ENCODE results near the gene PSMC6.
A peak's percentile ranks its signal among the peaks of the same experiment; 100 is the strongest.

PSMC6 gene

DNA sequence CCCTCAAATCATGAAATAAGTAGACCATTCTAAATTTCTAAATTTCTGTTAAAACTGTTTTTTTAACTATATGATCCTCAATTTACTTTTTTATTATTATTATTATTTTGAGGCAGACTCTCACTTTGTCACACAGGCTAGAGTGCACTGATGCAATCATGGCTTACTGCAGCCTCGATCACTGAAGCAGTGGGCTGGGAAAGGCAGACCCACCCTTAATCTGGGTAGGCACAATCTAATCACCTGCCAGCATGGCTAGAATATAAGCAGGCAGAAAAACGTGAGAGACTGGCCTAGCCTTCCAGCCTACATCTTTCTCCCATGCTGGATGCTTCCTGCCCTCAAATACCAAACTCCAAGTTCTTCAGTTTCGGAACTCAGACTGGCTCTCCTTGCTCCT lies 14.0 kb upstream of the PSMC6 start:
- no peak overlapping the region for H3K4me3 ChIP-seq (replicated peaks; ENCODE audit: low read depth, low read length)
- DNase-seq (ENCODE audit: extremely low read depth, insufficient read length), result no peak
- TF ChIP-seq, protein P1, sequence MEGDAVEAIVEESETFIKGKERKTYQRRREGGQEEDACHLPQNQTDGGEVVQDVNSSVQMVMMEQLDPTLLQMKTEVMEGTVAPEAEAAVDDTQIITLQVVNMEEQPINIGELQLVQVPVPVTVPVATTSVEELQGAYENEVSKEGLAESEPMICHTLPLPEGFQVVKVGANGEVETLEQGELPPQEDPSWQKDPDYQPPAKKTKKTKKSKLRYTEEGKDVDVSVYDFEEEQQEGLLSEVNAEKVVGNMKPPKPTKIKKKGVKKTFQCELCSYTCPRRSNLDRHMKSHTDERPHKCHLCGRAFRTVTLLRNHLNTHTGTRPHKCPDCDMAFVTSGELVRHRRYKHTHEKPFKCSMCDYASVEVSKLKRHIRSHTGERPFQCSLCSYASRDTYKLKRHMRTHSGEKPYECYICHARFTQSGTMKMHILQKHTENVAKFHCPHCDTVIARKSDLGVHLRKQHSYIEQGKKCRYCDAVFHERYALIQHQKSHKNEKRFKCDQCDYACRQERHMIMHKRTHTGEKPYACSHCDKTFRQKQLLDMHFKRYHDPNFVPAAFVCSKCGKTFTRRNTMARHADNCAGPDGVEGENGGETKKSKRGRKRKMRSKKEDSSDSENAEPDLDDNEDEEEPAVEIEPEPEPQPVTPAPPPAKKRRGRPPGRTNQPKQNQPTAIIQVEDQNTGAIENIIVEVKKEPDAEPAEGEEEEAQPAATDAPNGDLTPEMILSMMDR (IDR thresholded peaks at IDR 0.05; ENCODE audit: insufficient read depth, low read length, poor library complexity, severe bottlenecking), result no peak
- no peaks in the 10 kb centered on the region for H3K36me3 ChIP-seq (ENCODE audit: control insufficient read depth, insufficient read depth, low read length)
- H3K27me3 ChIP-seq (replicated peaks; ENCODE audit: control insufficient read depth, insufficient read depth, low read length), result no peaks in the 10 kb centered on the region

DNA sequence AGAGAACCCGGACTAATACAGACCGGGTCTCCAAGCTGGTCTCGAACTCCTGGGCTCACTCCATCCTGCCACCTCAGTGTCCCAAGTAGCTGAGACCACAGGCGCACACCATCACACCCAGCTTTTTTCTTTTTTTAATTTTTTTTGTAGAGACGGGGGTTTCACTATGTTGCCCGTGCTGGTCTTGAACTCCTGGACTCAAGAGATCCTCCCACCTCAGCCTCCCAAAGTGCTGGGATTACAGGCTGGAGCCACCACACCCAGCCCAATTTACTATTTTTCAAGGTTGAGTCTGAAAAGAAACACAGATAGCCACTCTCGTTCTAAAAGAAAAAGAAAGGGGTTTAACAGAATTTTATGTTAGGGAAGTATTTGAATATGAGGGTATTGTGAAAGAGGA lies 13.5 kb upstream of the PSMC6 start:
- DNase-seq (ENCODE audit: extremely low read depth, insufficient read length), result no peak
- Histone ChIP-seq H3K27me3 (replicated peaks; ENCODE audit: control insufficient read depth, insufficient read depth, low read length) (no peaks in the 10 kb centered on the region), H3K36me3 (ENCODE audit: control insufficient read depth, insufficient read depth, low read length) (no peaks in the 10 kb centered on the region), H3K4me3 (replicated peaks; ENCODE audit: low read depth, low read length) (no peak overlapping the region)
- TF ChIP-seq, protein P1 (IDR thresholded peaks at IDR 0.05; ENCODE audit: insufficient read depth, low read length, poor library complexity, severe bottlenecking), result no peak

DNA sequence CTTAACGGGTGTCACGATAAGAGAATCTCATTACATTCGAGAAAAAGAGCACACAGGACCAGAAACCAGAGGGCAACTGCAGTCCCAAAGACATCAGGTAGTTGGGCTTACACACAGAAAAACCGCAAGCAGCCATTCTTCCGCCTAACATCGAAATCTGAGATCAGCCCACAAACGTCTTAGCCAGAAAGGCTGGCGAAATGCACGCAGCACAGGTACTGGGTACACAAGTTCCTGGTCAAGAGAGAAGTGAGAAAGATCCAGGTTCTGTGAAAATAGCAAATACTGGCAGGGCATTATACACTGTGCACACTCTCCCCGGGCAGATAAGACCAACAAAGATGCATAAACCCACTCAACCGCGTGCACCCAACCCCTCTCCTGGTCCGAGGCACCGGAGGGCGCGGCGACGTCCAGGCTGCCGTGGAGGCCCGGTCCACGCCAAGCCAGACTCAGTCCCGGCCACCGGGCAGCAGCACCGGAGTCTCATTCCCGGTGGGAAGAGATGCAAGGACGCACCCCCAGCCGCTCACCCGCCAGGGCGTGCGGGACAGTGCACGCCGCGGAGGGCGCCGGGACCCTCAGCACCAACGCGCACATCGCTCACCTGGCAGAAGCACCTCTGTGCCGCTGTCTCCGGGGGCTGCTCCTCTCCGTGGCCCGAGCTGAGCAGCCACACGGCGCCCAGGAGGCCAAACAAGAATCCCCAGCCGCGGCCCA lies 12.1 kb upstream of the PSMC6 start:
- Histone ChIP-seq H3K36me3 (ENCODE audit: control insufficient read depth, insufficient read depth, low read length) (no peaks in the 10 kb centered on the region), H3K4me3 (replicated peaks; ENCODE audit: low read depth, low read length) (peak overlapping the region; percentile 91), H3K27me3 (replicated peaks; ENCODE audit: control insufficient read depth, insufficient read depth, low read length) (no peaks in the 10 kb centered on the region)
- TF ChIP-seq, protein P1 (IDR thresholded peaks at IDR 0.05; ENCODE audit: insufficient read depth, low read length, poor library complexity, severe bottlenecking), result no peak
- no peak for DNase-seq (ENCODE audit: extremely low read depth, insufficient read length)

DNA sequence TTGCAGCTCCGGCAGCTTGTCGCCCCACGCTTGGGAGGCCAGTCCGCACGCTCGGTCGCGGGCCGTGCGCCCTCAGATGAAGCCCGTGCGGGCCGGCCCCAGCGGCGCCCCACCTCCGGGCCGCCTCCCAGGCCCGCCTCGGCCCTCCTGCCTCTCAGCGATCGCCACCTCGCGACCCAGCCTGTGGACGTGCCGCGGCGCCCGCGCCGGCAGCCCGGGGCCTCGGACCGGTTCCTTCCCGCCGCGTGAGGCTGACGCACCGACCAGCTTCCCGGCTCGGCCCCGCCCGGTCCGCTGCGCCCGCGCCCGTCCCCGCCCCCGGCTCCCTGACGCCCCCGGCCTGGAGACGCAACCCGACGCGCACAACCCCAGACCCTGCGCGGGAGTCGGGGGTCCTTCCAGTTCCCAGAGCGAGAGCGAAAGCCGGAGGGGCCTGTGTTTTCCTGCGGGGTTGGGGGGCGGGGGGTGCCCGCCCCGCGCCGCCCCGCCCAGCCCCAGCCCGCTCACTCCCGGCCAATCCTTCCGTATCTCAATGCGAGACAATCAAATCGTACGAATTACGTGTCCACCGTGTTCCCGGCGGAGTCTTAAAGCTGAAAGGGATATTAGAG lies 11.4 kb upstream of the PSMC6 start, which contains the start of gene ERO1A:
Gene ERO1A, minus strand, starts transcription at position 78 of the 611 bp plus-strand sequence. Its CDS starts 77 bp downstream, at position 1.
- H3K36me3 ChIP-seq (ENCODE audit: control insufficient read depth, insufficient read depth, low read length), result no peaks in the 10 kb centered on the region
- peak; percentile 86 for DNase-seq (ENCODE audit: extremely low read depth, insufficient read length)
- TF ChIP-seq, protein P1 (IDR thresholded peaks at IDR 0.05; ENCODE audit: insufficient read depth, low read length, poor library complexity, severe bottlenecking), result no peak
- no peaks in the 10 kb centered on the region for H3K27me3 ChIP-seq (replicated peaks; ENCODE audit: control insufficient read depth, insufficient read depth, low read length)
- H3K4me3 ChIP-seq (replicated peaks; ENCODE audit: low read depth, low read length), result peak within 1 kb of the TSS; percentile 91

DNA sequence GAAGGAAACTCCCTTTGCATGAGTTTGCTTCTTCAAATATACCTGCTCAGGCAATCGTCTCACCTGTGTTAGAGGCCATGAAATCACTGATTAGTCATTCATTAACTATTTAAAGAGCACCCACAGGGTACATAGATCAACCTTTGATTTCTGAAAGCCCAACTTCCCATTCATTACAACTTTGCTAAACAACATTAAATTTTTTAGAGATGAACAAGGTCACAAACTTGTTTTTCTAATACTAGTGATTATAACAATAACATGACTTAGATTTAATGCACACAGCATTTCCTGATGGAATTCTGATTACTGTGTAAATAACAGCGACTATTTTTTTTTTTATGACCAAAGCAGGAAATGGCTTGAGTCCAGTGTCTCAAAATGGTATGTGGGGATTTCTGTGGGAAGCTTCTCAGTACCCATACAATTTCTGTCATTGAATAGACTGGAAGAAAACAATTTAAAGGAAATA lies 6.3 kb upstream of the PSMC6 start:
- Histone ChIP-seq H3K36me3 (ENCODE audit: control insufficient read depth, insufficient read depth, low read length) (no peaks in the 10 kb centered on the region), H3K4me3 (replicated peaks; ENCODE audit: low read depth, low read length) (no peak overlapping the region), H3K27me3 (replicated peaks; ENCODE audit: control insufficient read depth, insufficient read depth, low read length) (no peaks in the 10 kb centered on the region)
- TF ChIP-seq, protein P1 (IDR thresholded peaks at IDR 0.05; ENCODE audit: insufficient read depth, low read length, poor library complexity, severe bottlenecking), result no peak
- DNase-seq (ENCODE audit: extremely low read depth, insufficient read length), result no peak

Data from GM06990 (cell line).